ENCODE measurements around the gene TEKT5.
"Not testable (repeated sequence)": the region's sequence is repeated elsewhere in the genome, so short reads cannot be mapped to it uniquely, and the experiment has no call there.

The TEKT5 gene

DNA sequence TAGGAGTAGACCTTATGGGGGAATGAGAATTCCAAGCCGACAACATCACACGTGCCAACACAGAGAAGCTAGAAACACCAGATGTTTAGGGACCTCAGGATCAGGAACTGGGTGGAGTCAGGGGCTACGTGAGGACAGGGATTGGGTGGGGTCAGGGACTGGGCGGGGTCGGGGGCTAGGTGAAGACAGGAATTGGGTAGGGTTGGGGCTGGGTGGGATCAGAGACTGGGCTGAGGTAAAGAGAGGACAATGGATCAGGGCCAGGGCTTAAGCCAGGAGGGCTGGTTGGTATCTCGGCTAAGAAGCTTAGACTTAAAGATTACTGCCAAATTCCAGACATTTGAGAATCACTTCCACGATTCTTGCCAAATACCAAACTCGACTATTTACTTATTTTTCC is 11.6 kb downstream of the TEKT5 start:
- Histone ChIP-seq H3K79me2 (ENCODE audit: low read length) (no peaks in the 10 kb centered on the region), H3K27me3 (ENCODE audit: low read depth, low read length) (peaks cover 5% of the 10 kb centered on the region; the same call in 1 of the 2 replicates), H3K9me3 (ENCODE audit: insufficient read depth, low read length) (no peaks in the 10 kb centered on the region), H3K4me1 (ENCODE audit: low read length) (no peaks in the 10 kb centered on the region; the same call in 1 of the 2 replicates), H3K4me2 (ENCODE audit: low read length) (no peak overlapping the region), H3K27ac (ENCODE audit: low read length) (no peak overlapping the region), H3K9ac (ENCODE audit: low read length) (no peak overlapping the region), H2AFZ (ENCODE audit: low read depth, low read length) (no peak overlapping the region), H4K20me1 (ENCODE audit: insufficient read depth, low read length) (no peaks in the 10 kb centered on the region), H3K4me3 (ENCODE audit: low read length) (no peak overlapping the region), H3K36me3 (replicated peaks; ENCODE audit: low read depth, low read length) (no peaks in the 10 kb centered on the region)
- TF ChIP-seq CTCF (IDR thresholded peaks at IDR 0.05; ENCODE audit: low read depth, low read length) (no peak), EZH2phosphoT487 (IDR thresholded peaks at IDR 0.05; ENCODE audit: low read depth) (no peak)

GRCh38 chr16:10682604-10683003 is 12.1 kb downstream of the TEKT5 start:
- H3K9me3 ChIP-seq (ENCODE audit: insufficient read depth, low read length): no peaks in the 10 kb centered on the region
- H2AFZ ChIP-seq (ENCODE audit: low read depth, low read length): no peak overlapping the region
- H4K20me1 ChIP-seq (ENCODE audit: insufficient read depth, low read length): no peaks in the 10 kb centered on the region
- H3K27me3 ChIP-seq (ENCODE audit: low read depth, low read length): peaks cover 5% of the 10 kb centered on the region; the same call in 1 of the 2 replicates
- no peak overlapping the region for H3K4me2 ChIP-seq (ENCODE audit: low read length)
- no peak overlapping the region for H3K4me3 ChIP-seq (ENCODE audit: low read length)
- no peaks in the 10 kb centered on the region; the same call in 1 of the 2 replicates for H3K4me1 ChIP-seq (ENCODE audit: low read length)
- H3K36me3 ChIP-seq (replicated peaks; ENCODE audit: low read depth, low read length): no peaks in the 10 kb centered on the region
- H3K27ac ChIP-seq (ENCODE audit: low read length): no peak overlapping the region
- TF ChIP-seq CTCF (IDR thresholded peaks at IDR 0.05; ENCODE audit: low read depth, low read length): no peak
- TF ChIP-seq EZH2phosphoT487 (IDR thresholded peaks at IDR 0.05; ENCODE audit: low read depth): no peak
- no peaks in the 10 kb centered on the region for H3K79me2 ChIP-seq (ENCODE audit: low read length)
- H3K9ac ChIP-seq (ENCODE audit: low read length): no peak overlapping the region

DNA sequence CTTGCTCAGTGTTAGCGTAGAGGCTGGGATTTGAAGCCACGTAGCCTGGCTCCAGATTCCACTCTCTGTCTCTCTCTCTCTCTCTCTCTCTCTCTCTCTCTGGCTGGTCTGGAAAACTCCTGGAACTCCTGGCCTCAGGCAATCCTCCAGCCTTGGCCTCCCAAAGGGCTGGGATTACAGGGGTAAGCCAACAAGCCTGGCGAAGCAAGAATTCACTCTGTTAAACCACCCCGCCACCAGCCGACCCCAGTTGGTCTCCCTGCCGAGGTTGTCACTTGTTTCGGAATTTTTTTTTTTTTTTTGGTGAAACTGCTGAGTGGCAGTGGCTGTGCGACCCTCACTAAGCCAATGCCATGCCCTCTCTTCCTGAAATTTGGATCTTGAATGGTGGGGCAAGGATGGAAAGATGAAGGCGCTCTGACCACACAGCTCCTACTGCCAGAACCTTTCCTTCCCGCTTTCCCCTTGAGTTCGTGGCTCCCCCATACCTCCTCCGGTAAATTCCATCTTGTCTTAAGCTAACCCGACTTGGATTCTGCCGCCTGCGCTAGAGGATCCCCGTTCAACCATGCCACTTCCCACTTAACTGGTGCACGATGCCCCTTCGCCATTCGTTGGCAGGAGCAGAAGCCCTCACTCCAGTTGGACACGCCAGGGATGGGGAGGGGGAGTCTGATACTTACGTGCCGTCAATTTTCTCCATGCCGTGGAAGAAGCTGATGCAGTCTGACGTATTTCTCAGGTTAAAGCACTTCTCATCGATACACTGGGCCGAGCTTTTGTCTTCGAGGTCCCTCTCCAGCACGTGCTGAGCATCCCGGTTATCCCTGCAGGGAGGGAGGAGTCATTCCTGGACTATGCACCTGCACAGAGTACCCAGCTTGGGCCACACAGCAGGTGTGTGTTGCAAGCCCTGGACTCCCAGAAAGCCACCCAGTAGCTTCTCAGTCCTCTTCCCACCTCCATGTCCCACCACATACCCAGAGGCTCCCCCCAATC is 13.1 kb downstream of the TEKT5 start:
- H3K9me3 ChIP-seq (ENCODE audit: insufficient read depth, low read length): no peaks in the 10 kb centered on the region
- no peaks in the 10 kb centered on the region; the same call in 1 of the 2 replicates for H3K4me1 ChIP-seq (ENCODE audit: low read length)
- TF ChIP-seq CTCF (IDR thresholded peaks at IDR 0.05; ENCODE audit: low read depth, low read length) (no peak), EZH2phosphoT487 (IDR thresholded peaks at IDR 0.05; ENCODE audit: low read depth) (no peak)
- H3K27me3 ChIP-seq (ENCODE audit: low read depth, low read length): peaks cover 5% of the 10 kb centered on the region; the same call in 1 of the 2 replicates
- no peaks in the 10 kb centered on the region for H3K36me3 ChIP-seq (replicated peaks; ENCODE audit: low read depth, low read length)
- no peak overlapping the region for H2AFZ ChIP-seq (ENCODE audit: low read depth, low read length)
- H3K79me2 ChIP-seq (ENCODE audit: low read length): no peaks in the 10 kb centered on the region
- H3K27ac ChIP-seq (ENCODE audit: low read length): no peak overlapping the region
- H3K4me3 ChIP-seq (ENCODE audit: low read length): no peak overlapping the region
- no peak overlapping the region for H3K4me2 ChIP-seq (ENCODE audit: low read length)
- no peaks in the 10 kb centered on the region for H4K20me1 ChIP-seq (ENCODE audit: insufficient read depth, low read length)
- H3K9ac ChIP-seq (ENCODE audit: low read length): no peak overlapping the region

- no peaks in the 10 kb centered on the region for H3K79me2 ChIP-seq (ENCODE audit: low read length)
- H3K36me3 ChIP-seq (replicated peaks; ENCODE audit: low read depth, low read length): no peaks in the 10 kb centered on the region
- no peak overlapping the region for H3K27ac ChIP-seq (ENCODE audit: low read length)
- TF ChIP-seq CTCF (IDR thresholded peaks at IDR 0.05; ENCODE audit: low read depth, low read length): no peak
- no peak for TF ChIP-seq EZH2phosphoT487 (IDR thresholded peaks at IDR 0.05; ENCODE audit: low read depth)
- H3K4me3 ChIP-seq (ENCODE audit: low read length): no peak overlapping the region
- H3K27me3 ChIP-seq (ENCODE audit: low read depth, low read length): peaks cover 5% of the 10 kb centered on the region; the same call in 1 of the 2 replicates
- H3K4me2 ChIP-seq (ENCODE audit: low read length): no peak overlapping the region
- no peaks in the 10 kb centered on the region; the same call in 1 of the 2 replicates for H3K4me1 ChIP-seq (ENCODE audit: low read length)
- H3K9me3 ChIP-seq (ENCODE audit: insufficient read depth, low read length): no peaks in the 10 kb centered on the region
- H4K20me1 ChIP-seq (ENCODE audit: insufficient read depth, low read length): no peaks in the 10 kb centered on the region
- no peak overlapping the region for H2AFZ ChIP-seq (ENCODE audit: low read depth, low read length)
- no peak overlapping the region for H3K9ac ChIP-seq (ENCODE audit: low read length)
Measured at GRCh38 chr16:10679921-10680320, 14.8 kb downstream of the TEKT5 start.

GRCh38 chr16:10679441-10679840 is 15.3 kb downstream of the TEKT5 start:
- H3K9me3 ChIP-seq (ENCODE audit: insufficient read depth, low read length); H3K27me3 ChIP-seq (ENCODE audit: low read depth, low read length); H3K4me3 ChIP-seq (ENCODE audit: low read length); H4K20me1 ChIP-seq (ENCODE audit: insufficient read depth, low read length); H2AFZ ChIP-seq (ENCODE audit: low read depth, low read length); H3K27ac ChIP-seq (ENCODE audit: low read length); H3K4me2 ChIP-seq (ENCODE audit: low read length); H3K36me3 ChIP-seq (replicated peaks; ENCODE audit: low read depth, low read length); H3K9ac ChIP-seq (ENCODE audit: low read length); H3K4me1 ChIP-seq (ENCODE audit: low read length); H3K79me2 ChIP-seq (ENCODE audit: low read length): not testable (repeated sequence)
